ENCODE data around the gene NNAT.

Gene NNAT

GRCh38 chr20:37502654-37503053 lies 18.4 kb upstream of the NNAT start:
- DNase-seq (ENCODE audit: low read depth in 2 of 2) = no peak

GRCh38 chr20:37503256-37503927 lies 17.7 kb upstream of the NNAT start:
- no peak for DNase-seq (ENCODE audit: low read depth in 2 of 2)

- no peak for DNase-seq (ENCODE audit: low read depth in 2 of 2)
Observed at GRCh38 chr20:37504404-37505096, 16.5 kb upstream of the NNAT start.

GRCh38 chr20:37505263-37506151 lies 15.5 kb upstream of the NNAT start:
- no peak for DNase-seq (ENCODE audit: low read depth in 2 of 2)

- DNase-seq (ENCODE audit: low read depth in 2 of 2) = no peak
Observed at GRCh38 chr20:37506152-37506725, 14.8 kb upstream of the NNAT start.

- DNase-seq (ENCODE audit: low read depth in 2 of 2) = no peak
Observed at GRCh38 chr20:37510226-37510625, 10.8 kb upstream of the NNAT start.

- DNase-seq (ENCODE audit: low read depth in 2 of 2) = no peak
Observed at GRCh38 chr20:37511610-37512275, 9.3 kb upstream of the NNAT start.

GRCh38 chr20:37513779-37514359 lies 7.2 kb upstream of the NNAT start:
- no peak for DNase-seq (ENCODE audit: low read depth in 2 of 2)

- no peak for DNase-seq (ENCODE audit: low read depth in 2 of 2)
Observed at GRCh38 chr20:37515876-37516275, 5.2 kb upstream of the NNAT start.

GRCh38 chr20:37516811-37517750 lies 4.0 kb upstream of the NNAT start:
- no peak for DNase-seq (ENCODE audit: low read depth in 2 of 2)

GRCh38 chr20:37518059-37518458 lies 3.0 kb upstream of the NNAT start:
- no peak for DNase-seq (ENCODE audit: low read depth in 2 of 2)

- DNase-seq (ENCODE audit: low read depth in 2 of 2) = no peak
Observed at GRCh38 chr20:37518606-37519507, 2.2 kb upstream of the NNAT start.

- DNase-seq (ENCODE audit: low read depth in 2 of 2) = no peak
Observed at GRCh38 chr20:37519508-37520418, 1.3 kb upstream of the NNAT start.

GRCh38 chr20:37520419-37520955 lies 563 bp upstream of the NNAT start:
- DNase-seq (ENCODE audit: low read depth in 2 of 2) = no peak

- no peak for DNase-seq (ENCODE audit: low read depth in 2 of 2)
Observed at GRCh38 chr20:37522260-37523011, 1.4 kb downstream of the NNAT start.

GRCh38 chr20:37523012-37523391 lies 2.0 kb downstream of the NNAT start:
- DNase-seq (ENCODE audit: low read depth in 2 of 2) = no peak
